ENCODE measurements around the gene NF1. TPM values are rescaled to one million over a fixed set of nuclear protein-coding genes. Genes with fewer than 3 reads are reported as not detected.
"Not testable (repeated sequence)": the region's sequence is repeated elsewhere in the genome, so short reads cannot be mapped to it uniquely, and the experiment has no call there.

NF1 gene
- total RNA-seq, 1 donor, result 67.0 TPM

DNA sequence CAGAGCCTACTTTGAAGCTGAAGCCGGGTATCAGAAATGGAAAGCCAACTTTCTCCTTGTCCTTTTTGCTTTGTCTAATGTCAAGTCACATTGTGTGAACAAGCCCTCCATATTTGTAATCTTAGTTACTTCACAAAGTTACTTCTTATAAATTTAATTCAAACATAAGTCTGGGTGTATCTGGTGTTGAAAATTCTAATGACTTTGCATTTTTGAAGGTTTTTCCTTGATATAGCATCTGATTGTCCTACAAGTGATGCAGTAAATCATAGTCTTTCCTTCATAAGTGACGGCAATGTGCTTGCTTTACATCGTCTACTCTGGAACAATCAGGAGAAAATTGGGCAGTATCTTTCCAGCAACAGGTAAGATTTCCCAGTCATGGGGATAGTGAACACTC lies 165.4 kb downstream of the NF1 start:
- Histone ChIP-seq H3K4me3 (ENCODE audit: insufficient read depth, low read length) (no peak overlapping the region), H3K4me1 (ENCODE audit: insufficient read depth, low read length) (no peaks in the 10 kb centered on the region), H3K9me3 (ENCODE audit: low read depth, low read length) (no peaks in the 10 kb centered on the region), H3K27ac (ENCODE audit: low read depth, low read length) (no peak overlapping the region), H3K36me3 (ENCODE audit: insufficient read depth, low read length) (peaks cover 36% of the 10 kb centered on the region), H2AFZ (ENCODE audit: low read length) (no peak overlapping the region), H3K79me2 (ENCODE audit: insufficient read depth, low read length) (no peaks in the 10 kb centered on the region), H4K20me1 (ENCODE audit: insufficient read depth, low read length) (no peaks in the 10 kb centered on the region), H3K4me2 (ENCODE audit: insufficient read depth, low read length) (no peak overlapping the region), H3K27me3 (ENCODE audit: insufficient read depth, low read length) (no peaks in the 10 kb centered on the region)
- no peak for DNase-seq (ENCODE audit: insufficient read length, low spot score, missing footprints)
- TF ChIP-seq, protein P1, sequence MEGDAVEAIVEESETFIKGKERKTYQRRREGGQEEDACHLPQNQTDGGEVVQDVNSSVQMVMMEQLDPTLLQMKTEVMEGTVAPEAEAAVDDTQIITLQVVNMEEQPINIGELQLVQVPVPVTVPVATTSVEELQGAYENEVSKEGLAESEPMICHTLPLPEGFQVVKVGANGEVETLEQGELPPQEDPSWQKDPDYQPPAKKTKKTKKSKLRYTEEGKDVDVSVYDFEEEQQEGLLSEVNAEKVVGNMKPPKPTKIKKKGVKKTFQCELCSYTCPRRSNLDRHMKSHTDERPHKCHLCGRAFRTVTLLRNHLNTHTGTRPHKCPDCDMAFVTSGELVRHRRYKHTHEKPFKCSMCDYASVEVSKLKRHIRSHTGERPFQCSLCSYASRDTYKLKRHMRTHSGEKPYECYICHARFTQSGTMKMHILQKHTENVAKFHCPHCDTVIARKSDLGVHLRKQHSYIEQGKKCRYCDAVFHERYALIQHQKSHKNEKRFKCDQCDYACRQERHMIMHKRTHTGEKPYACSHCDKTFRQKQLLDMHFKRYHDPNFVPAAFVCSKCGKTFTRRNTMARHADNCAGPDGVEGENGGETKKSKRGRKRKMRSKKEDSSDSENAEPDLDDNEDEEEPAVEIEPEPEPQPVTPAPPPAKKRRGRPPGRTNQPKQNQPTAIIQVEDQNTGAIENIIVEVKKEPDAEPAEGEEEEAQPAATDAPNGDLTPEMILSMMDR (IDR thresholded peaks at IDR 0.05; ENCODE audit: extremely low read depth, low read depth, low read length), result no peak

DNA sequence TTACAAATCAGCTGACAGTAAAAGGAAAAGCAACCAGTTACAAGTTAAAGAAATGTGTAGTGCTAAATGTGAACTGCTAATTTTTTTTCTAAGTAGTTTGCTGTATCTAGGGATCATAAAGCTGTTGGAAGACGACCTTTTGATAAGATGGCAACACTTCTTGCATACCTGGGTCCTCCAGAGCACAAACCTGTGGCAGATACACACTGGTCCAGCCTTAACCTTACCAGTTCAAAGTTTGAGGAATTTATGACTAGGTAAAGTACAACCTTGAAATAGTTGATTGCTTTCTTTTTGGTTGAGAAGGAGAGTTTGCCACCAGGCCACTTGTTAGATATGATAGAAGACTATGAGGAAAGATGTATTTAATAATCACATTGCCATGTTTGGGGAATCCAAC lies 166.8 kb downstream of the NF1 start:
- H2AFZ ChIP-seq (ENCODE audit: low read length), result no peak overlapping the region
- no peak for DNase-seq (ENCODE audit: insufficient read length, low spot score, missing footprints)

GRCh38 chr17:31262923-31263322 lies 168.1 kb downstream of the NF1 start:
- not testable (repeated sequence) for DNase-seq (ENCODE audit: insufficient read length, low spot score, missing footprints); H3K79me2 ChIP-seq (ENCODE audit: insufficient read depth, low read length); H3K9me3 ChIP-seq (ENCODE audit: low read depth, low read length); H3K4me2 ChIP-seq (ENCODE audit: insufficient read depth, low read length); H2AFZ ChIP-seq (ENCODE audit: low read length); H3K27me3 ChIP-seq (ENCODE audit: insufficient read depth, low read length); H3K4me1 ChIP-seq (ENCODE audit: insufficient read depth, low read length); H3K27ac ChIP-seq (ENCODE audit: low read depth, low read length); H4K20me1 ChIP-seq (ENCODE audit: insufficient read depth, low read length); H3K4me3 ChIP-seq (ENCODE audit: insufficient read depth, low read length)
- H3K36me3 ChIP-seq (ENCODE audit: insufficient read depth, low read length), result peaks cover 51% of the 10 kb centered on the region

More for the DNA sequence above, 166.8 kb downstream of the NF1 start:
- TF ChIP-seq, protein P1 (IDR thresholded peaks at IDR 0.05; ENCODE audit: extremely low read depth, low read depth, low read length), result no peak
- Histone ChIP-seq H3K36me3 (ENCODE audit: insufficient read depth, low read length) (peaks cover 47% of the 10 kb centered on the region), H3K79me2 (ENCODE audit: insufficient read depth, low read length) (no peaks in the 10 kb centered on the region), H3K27me3 (ENCODE audit: insufficient read depth, low read length) (no peaks in the 10 kb centered on the region), H3K27ac (ENCODE audit: low read depth, low read length) (no peak overlapping the region), H3K4me1 (ENCODE audit: insufficient read depth, low read length) (no peaks in the 10 kb centered on the region), H4K20me1 (ENCODE audit: insufficient read depth, low read length) (no peaks in the 10 kb centered on the region), H3K9me3 (ENCODE audit: low read depth, low read length) (no peaks in the 10 kb centered on the region), H3K4me3 (ENCODE audit: insufficient read depth, low read length) (no peak overlapping the region), H3K4me2 (ENCODE audit: insufficient read depth, low read length) (no peak overlapping the region)

DNA sequence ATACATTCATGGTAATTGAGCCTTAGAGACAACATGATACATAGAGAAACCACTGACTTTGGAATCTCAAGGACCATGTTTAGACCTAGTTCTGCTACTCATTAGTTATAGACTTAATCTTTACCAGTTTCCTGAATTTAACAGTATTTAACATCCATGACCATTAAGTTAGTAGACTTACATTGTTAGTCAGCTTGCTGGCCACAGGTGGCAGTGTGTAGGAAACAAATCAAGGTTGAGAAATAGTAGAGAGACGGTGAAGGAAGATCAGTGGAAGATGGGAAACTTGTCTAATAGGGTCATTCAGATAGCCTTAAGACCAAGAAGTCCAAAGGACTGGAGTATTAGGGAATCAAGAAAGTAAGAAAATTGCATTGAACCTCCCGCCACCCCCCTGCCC lies 171.3 kb downstream of the NF1 start:
- Histone ChIP-seq H3K4me2 (ENCODE audit: insufficient read depth, low read length) (no peak overlapping the region), H2AFZ (ENCODE audit: low read length) (no peak overlapping the region), H3K9me3 (ENCODE audit: low read depth, low read length) (no peaks in the 10 kb centered on the region), H3K4me3 (ENCODE audit: insufficient read depth, low read length) (no peak overlapping the region), H3K4me1 (ENCODE audit: insufficient read depth, low read length) (peaks cover 33% of the 10 kb centered on the region), H4K20me1 (ENCODE audit: insufficient read depth, low read length) (no peaks in the 10 kb centered on the region), H3K27me3 (ENCODE audit: insufficient read depth, low read length) (no peaks in the 10 kb centered on the region), H3K79me2 (ENCODE audit: insufficient read depth, low read length) (no peaks in the 10 kb centered on the region), H3K36me3 (ENCODE audit: insufficient read depth, low read length) (peaks cover 31% of the 10 kb centered on the region), H3K27ac (ENCODE audit: low read depth, low read length) (no peak overlapping the region)
- DNase-seq (ENCODE audit: insufficient read length, low spot score, missing footprints), result no peak
- TF ChIP-seq, protein P1 (IDR thresholded peaks at IDR 0.05; ENCODE audit: extremely low read depth, low read depth, low read length), result peak; percentile 26
